WTC11 (cell line): ENCODE data around the gene MDK. TPM values are rescaled to one million over a fixed set of nuclear protein-coding genes. Genes with fewer than 3 reads are reported as not detected.

Source experiments
- ATAC-seq: fragments of 200-7000 bp; cut with Tn5 transposase; 2 replicates; pipeline ENCODE4 v1.10.0; 2021; ENCODE audit warnings: mild to moderate bottlenecking, moderate library complexity
- CTCF ChIA-PET: fragments of 300-600 bp; sonication (Branson Sonifier 250); formaldehyde crosslinking; loops from one replicate; lab custom pipeline; 2021; ENCODE audit warnings: antibody characterized with exemption; lab: Charles Lee
- POLR2A ChIA-PET: fragments of 350-600 bp; sonication (Branson Sonifier 250); formaldehyde crosslinking; loops from one replicate; lab custom pipeline; 2021; ENCODE audit warnings: antibody characterized with exemption; lab: Charles Lee
- DNase-seq: peaks from one replicate; pipeline ENCODE4 v3.0.0; 2021; ENCODE audit warnings: low spot score
- H3K27ac Mint-ChIP-seq: 2 replicates; pipeline ENCODE4 v1.8.0; 2021; ENCODE audit warnings: mixed read lengths
- H3K27me3 Mint-ChIP-seq: 2 replicates; pipeline ENCODE4 v1.8.0; 2021; ENCODE audit warnings: low read depth, mild to moderate bottlenecking, moderate library complexity, mixed read lengths
- H3K36me3 Mint-ChIP-seq: 2 replicates; pipeline ENCODE4 v1.8.0; 2021; ENCODE audit warnings: mixed read lengths
- H3K4me1 Mint-ChIP-seq: 2 replicates; pipeline ENCODE4 v1.8.0; 2022; ENCODE audit warnings: mixed read lengths
- H3K4me3 Mint-ChIP-seq: 2 replicates; pipeline ENCODE4 v1.8.0; 2021; ENCODE audit warnings: mild to moderate bottlenecking, moderate library complexity, mixed read lengths
- H3K9me3 Mint-ChIP-seq: 2 replicates; pipeline ENCODE4 v1.8.0; 2021; ENCODE audit warnings: mixed read lengths
- AFF4 ChIP-seq: sonication (generic); formaldehyde crosslinking; IDR thresholded peaks from 2 replicates; pipeline ENCODE4 v1.8.1; 2023; ENCODE audit warnings: mild to moderate bottlenecking, missing genetic modification reagents, borderline replicate concordance
- ARID4B ChIP-seq: sonication (generic); formaldehyde crosslinking; IDR thresholded peaks from 2 replicates; pipeline ENCODE4 v1.8.0; 2023; ENCODE audit warnings: missing genetic modification reagents, mild to moderate bottlenecking, borderline replicate concordance
- CREM ChIP-seq: sonication (generic); formaldehyde crosslinking; IDR thresholded peaks from 2 replicates; pipeline ENCODE4 v1.8.1; 2022; ENCODE audit warnings: mild to moderate bottlenecking, missing genetic modification reagents, moderate library complexity
- CTCF ChIP-seq: fragments of 200-600 bp; IDR thresholded peaks from 2 replicates; pipeline ENCODE4 v1.8.0; 2022; ENCODE audit warnings: antibody characterized with exemption
- E2F4 ChIP-seq: sonication (generic); formaldehyde crosslinking; IDR thresholded peaks from 2 replicates; pipeline ENCODE4 v1.8.1; 2022; ENCODE audit warnings: low read depth, mild to moderate bottlenecking, moderate library complexity, missing genetic modification reagents, borderline replicate concordance
- EMX1 ChIP-seq: fragments of 250-450 bp; sonication (Bioruptor Pico); IDR thresholded peaks from 2 replicates; pipeline ENCODE4 v1.8.0; 2021; ENCODE audit warnings: mild to moderate bottlenecking
- FOXJ3 ChIP-seq: sonication (generic); formaldehyde crosslinking; IDR thresholded peaks from 2 replicates; pipeline ENCODE4 v1.9.0; 2021; ENCODE audit warnings: missing genetic modification reagents, mild to moderate bottlenecking, borderline replicate concordance
- IRF1 ChIP-seq: sonication (generic); formaldehyde crosslinking; IDR thresholded peaks from 2 replicates; pipeline ENCODE4 v1.8.0; 2023; ENCODE audit warnings: missing genetic modification reagents
- IRF2 ChIP-seq: sonication (generic); formaldehyde crosslinking; IDR thresholded peaks from 2 replicates; pipeline ENCODE4 v1.8.0; 2022; ENCODE audit warnings: low read depth, missing genetic modification reagents, borderline replicate concordance
- JUN ChIP-seq: sonication (generic); formaldehyde crosslinking; IDR thresholded peaks from 2 replicates; pipeline ENCODE4 v1.8.0; 2023; ENCODE audit warnings: mild to moderate bottlenecking, missing genetic modification reagents
- NFATC4 ChIP-seq: fragments of 250-450 bp; sonication (Bioruptor Pico); IDR thresholded peaks from 2 replicates; pipeline ENCODE4 v1.9.0; 2021; ENCODE audit warnings: mild to moderate bottlenecking
- NR3C1 ChIP-seq: sonication (generic); formaldehyde crosslinking; conservative IDR thresholded peaks from 2 replicates; pipeline ENCODE4 v1.8.1; 2023; ENCODE audit warnings: low read depth, mild to moderate bottlenecking, missing genetic modification reagents
- TEAD4 ChIP-seq: sonication (generic); formaldehyde crosslinking; IDR thresholded peaks from 2 replicates; pipeline ENCODE4 v1.8.0; 2022; ENCODE audit warnings: mild to moderate bottlenecking, missing genetic modification reagents
- TP53 ChIP-seq: sonication (generic); formaldehyde crosslinking; IDR thresholded peaks from 2 replicates; pipeline ENCODE4 v1.8.1; 2023; ENCODE audit warnings: mild to moderate bottlenecking, missing genetic modification reagents
- ZNF232 ChIP-seq: sonication (generic); formaldehyde crosslinking; IDR thresholded peaks from 2 replicates; pipeline ENCODE4 v1.8.0; 2022; ENCODE audit warnings: mild to moderate bottlenecking, missing genetic modification reagents
- ZNF416 ChIP-seq: fragments of 250-450 bp; sonication (Bioruptor Pico); IDR thresholded peaks from 2 replicates; pipeline ENCODE4 v1.9.0; 2021; ENCODE audit warnings: mild to moderate bottlenecking, inconsistent platforms
- total RNA-seq: library from RNA; stranded (reverse); gene quantifications from 3 replicates; pipeline ENCODE4 v1.2.3, GENCODE V29; 2021

MDK gene
- total RNA-seq, 1 experiment from 2014 or later: 560 TPM

GRCh38 chr11:46366260-46366659 lies 15.2 kb upstream of the MDK start:
- TF ChIP-seq TP53 (CRISPR knock-in tag): 0 out of 2 replicates have a peak, but pooled peaks have one; percentile 8
- TF ChIP-seq CREM (CRISPR knock-in tag): no peak
- no peak for TF ChIP-seq JUN (CRISPR knock-in tag)
- no peak for TF ChIP-seq ARID4B (CRISPR knock-in tag)
- no peak for TF ChIP-seq E2F4 (CRISPR knock-in tag)
- Mint-ChIP-seq H3K27ac (no peak overlapping the region), H3K36me3 (peaks cover 15% of the 10 kb centered on the region), H3K4me1 (peaks cover 32% of the 10 kb centered on the region), H3K27me3 (no peaks in the 10 kb centered on the region), H3K9me3 (no peaks in the 10 kb centered on the region), H3K4me3 (no peak overlapping the region)
- ChIA-PET CTCF (interaction anchor here (0.9 to 11.8 kb wide), 15 partner anchors 13 to 530 kb away, joined by 3 to 231 read pairs (median 6); no protein-coding TSS in a partner anchor), POLR2A (interaction anchor here (1.3 to 1.4 kb wide), 2 partner anchors 13 to 14 kb away, joined by 5 to 6 read pairs; no protein-coding TSS in a partner anchor)
- ATAC-seq (no peak), DNase-seq (no peak)

GRCh38 chr11:46366661-46367161 lies 14.8 kb upstream of the MDK start:
- H3K4me3 Mint-ChIP-seq: no peak overlapping the region
- DNase-seq (no peak), ATAC-seq (0 out of 2 replicates have a peak, but pooled peaks have one; percentile 4)
- POLR2A ChIA-PET: interaction anchor here (1.3 kb wide), 1 partner anchor 13 kb away, joined by 5 read pairs; no protein-coding TSS in a partner anchor
- no peaks in the 10 kb centered on the region for H3K9me3 Mint-ChIP-seq
- CTCF ChIA-PET: interaction anchor here (0.6 to 11.8 kb wide), 18 partner anchors 12 to 529 kb away, joined by 3 to 231 read pairs (median 4); no protein-coding TSS in a partner anchor
- H3K27me3 Mint-ChIP-seq: no peaks in the 10 kb centered on the region
- no peak overlapping the region for H3K27ac Mint-ChIP-seq
- peaks cover 29% of the 10 kb centered on the region for H3K4me1 Mint-ChIP-seq
- H3K36me3 Mint-ChIP-seq: peaks cover 18% of the 10 kb centered on the region
- TF ChIP-seq NFATC4 (CRISPR knock-in tag) (no peak), TP53 (CRISPR knock-in tag) (0 out of 2 replicates have a peak, but pooled peaks have one; percentile 1), FOXJ3 (CRISPR knock-in tag) (no peak)

- no peak overlapping the region; the same call in 1 of the 2 replicates for H3K27ac Mint-ChIP-seq
- H3K4me1 Mint-ChIP-seq: peaks cover 26% of the 10 kb centered on the region
- DNase-seq (peak; percentile 89), ATAC-seq (peak; percentile 66)
- H3K36me3 Mint-ChIP-seq: peaks cover 18% of the 10 kb centered on the region
- ChIA-PET CTCF (interaction anchor here (0.6 to 11.8 kb wide), 19 partner anchors 11 to 529 kb away, joined by 3 to 231 read pairs (median 4); no protein-coding TSS in a partner anchor), POLR2A (interaction anchor here (1.3 kb wide), 1 partner anchor 12 kb away, joined by 5 read pairs; no protein-coding TSS in a partner anchor)
- H3K4me3 Mint-ChIP-seq: no peak overlapping the region
- H3K27me3 Mint-ChIP-seq: no peaks in the 10 kb centered on the region
- H3K9me3 Mint-ChIP-seq: no peaks in the 10 kb centered on the region
- TF ChIP-seq EMX1 (CRISPR knock-in tag) (no peak), ZNF232 (peak; percentile 42; the same call in 1 of the 2 replicates), IRF2 (no peak), ZNF416 (no peak), CTCF (peak; percentile 96), IRF1 (CRISPR knock-in tag) (no peak), NR3C1 (CRISPR knock-in tag) (no peak), AFF4 (no peak), TEAD4 (no peak)
Observed at GRCh38 chr11:46367244-46367915, 14.1 kb upstream of the MDK start.
